T-helper 1 cell treated with Interleukin-12 subunit alpha and Interleukin-12 subunit beta and Interleukin-4 antibody, amounts not matched to agents 30 ng/mL and 1 ng/mL, for 36 hours (primary cell): ENCODE results near the gene CACNA1B. TPM values are rescaled to one million over a fixed set of nuclear protein-coding genes. Genes with fewer than 3 reads are reported as not detected.
"Not testable (repeated sequence)": the region's sequence is repeated elsewhere in the genome, so short reads cannot be mapped to it uniquely, and the experiment has no call there.

Experiments
- intact Hi-C: fragments of 100-400 bp; cut with micrococcal nuclease; formaldehyde crosslinking; loops from one replicate; pipeline ENCODE4 v1.15.1; 2024
- total RNA-seq: library from RNA; stranded (reverse); gene quantifications from 2 replicates; pipeline ENCODE4 v1.2.3, GENCODE V29; 2022

CACNA1B gene
- 0.05 and 0.07 TPM in 2 replicates for total RNA-seq

GRCh38 chr9:137877506-137878122, at the start of gene CACNA1B:
TSS of gene CACNA1B (plus strand) at chr9:137877782. CDS start at chr9:137877934, 152 bp downstream.
- intact Hi-C loops: not testable (repeated sequence)

- intact Hi-C loops: no loop called here
These were observed 49.6 kb upstream of the CACNA1B start for GRCh38 chr9:137827908-137828526.

GRCh38 chr9:137828527-137829259, 48.9 kb upstream of the CACNA1B start:
- intact Hi-C loops: no loop called here

GRCh38 chr9:137829260-137829996, 48.2 kb upstream of the CACNA1B start:
- intact Hi-C loops: no loop called here

- intact Hi-C loops: no loop called here
These were observed 45.3 kb upstream of the CACNA1B start for GRCh38 chr9:137832191-137832700.

- intact Hi-C loops: no loop called here
These were observed 44.6 kb upstream of the CACNA1B start for GRCh38 chr9:137832830-137833590.

- intact Hi-C loops: no loop called here
These were observed 43.6 kb upstream of the CACNA1B start for GRCh38 chr9:137833721-137834613.

GRCh38 chr9:137834846-137835546, 42.6 kb upstream of the CACNA1B start:
- intact Hi-C loops: no loop called here

GRCh38 chr9:137836151-137836830, 41.3 kb upstream of the CACNA1B start:
- intact Hi-C loops: no loop called here

- intact Hi-C loops: no loop called here
These were observed 40.7 kb upstream of the CACNA1B start for GRCh38 chr9:137836831-137837241.

- intact Hi-C loops: no loop called here
These were observed 40.0 kb upstream of the CACNA1B start for GRCh38 chr9:137837345-137838278.

GRCh38 chr9:137838576-137838975, 39.0 kb upstream of the CACNA1B start:
- intact Hi-C loops: no loop called here

GRCh38 chr9:137843355-137843754, 34.2 kb upstream of the CACNA1B start:
- intact Hi-C loops: no loop called here

GRCh38 chr9:137851516-137852267, 25.9 kb upstream of the CACNA1B start:
- intact Hi-C loops: no loop called here

- intact Hi-C loops: no loop called here
These were observed 24.1 kb upstream of the CACNA1B start for GRCh38 chr9:137853392-137853995.

GRCh38 chr9:137860361-137860760, 17.2 kb upstream of the CACNA1B start:
- intact Hi-C loops: no loop called here
